PC-3 (cell line): Measurements from ENCODE around the gene KIFAP3. TPM values are rescaled to one million over a fixed set of nuclear protein-coding genes. Genes with fewer than 3 reads are reported as not detected.

Source experiments
- ATAC-seq: fragments of 200-7000 bp; cut with Tn5 transposase; 2 replicates; pipeline ENCODE4 v1.9.1; 2020; ENCODE audit warnings: mild to moderate bottlenecking, moderate library complexity
- BruUV-seq: library from RNA; stranded (reverse); fragments of 400-500 nt; replicated peaks from 2 replicates; lab custom pipeline; 2021; lab: Mats Ljungman, UMichigan
- CTCF ChIA-PET: fragments of 300-600 bp; sonication (Branson Sonifier 250); formaldehyde crosslinking; loops from one replicate; lab custom pipeline; 2022; ENCODE audit warnings: antibody characterized with exemption; lab: Charles Lee
- POLR2A ChIA-PET: fragments of 300-600 bp; sonication (Branson Sonifier 250); formaldehyde crosslinking; loops from one replicate; lab custom pipeline; 2022; ENCODE audit warnings: antibody characterized with exemption; ENCODE audit not compliant: unreplicated experiment; lab: Charles Lee
- DNase-seq: peaks from one replicate; pipeline ENCODE4 v3.0.0-alpha.2; 2015
- H2AFZ ChIP-seq: fragments of 300-600 bp; sonication (generic); 2 replicates; pipeline ENCODE4 v1.6.0; 2016; ENCODE audit warnings: antibody characterized with exemption, low read length
- H3F3A ChIP-seq: fragments of 300-600 bp; sonication (generic); one replicate; pipeline ENCODE4 v1.6.0; 2017; ENCODE audit warnings: antibody characterized with exemption, low read length, control low read depth, mild to moderate bottlenecking; ENCODE audit not compliant: unreplicated experiment
- H3K27ac ChIP-seq: fragments of 300-600 bp; sonication (generic); 2 replicates; pipeline ENCODE4 v1.5.1; 2016; ENCODE audit warnings: mild to moderate bottlenecking, low read length
- H3K27me3 ChIP-seq: fragments of 300-600 bp; sonication (generic); 2 replicates; pipeline ENCODE4 v1.6.1; 2016; ENCODE audit warnings: low read length, mixed read lengths
- H3K36me3 ChIP-seq: fragments of 300-600 bp; sonication (generic); 2 replicates; pipeline ENCODE4 v1.6.1; 2016; ENCODE audit warnings: low read depth, mixed run types, low read length, mixed read lengths
- H3K4me1 ChIP-seq: fragments of 300-600 bp; sonication (generic); 2 replicates; pipeline ENCODE4 v1.5.1; 2016; ENCODE audit warnings: low read length; ENCODE audit not compliant: insufficient read depth
- H3K4me2 ChIP-seq: fragments of 300-600 bp; sonication (generic); 2 replicates; pipeline ENCODE4 v1.6.0; 2016; ENCODE audit warnings: low read length
- H3K4me3 ChIP-seq: fragments of 300-600 bp; sonication (generic); 2 replicates; pipeline ENCODE4 v1.5.1; 2016; ENCODE audit warnings: mild to moderate bottlenecking, low read length, mixed read lengths
- H3K79me2 ChIP-seq: fragments of 300-600 bp; sonication (generic); 2 replicates; pipeline ENCODE4 v1.6.1; 2017; ENCODE audit warnings: low read length, mixed read lengths
- H3K9ac ChIP-seq: fragments of 300-600 bp; sonication (generic); 2 replicates; pipeline ENCODE4 v1.6.0; 2016; ENCODE audit warnings: mild to moderate bottlenecking, low read length
- H3K9me2 ChIP-seq: fragments of 300-600 bp; sonication (generic); replicated peaks from 2 replicates; pipeline ENCODE4 v1.6.1; 2016; ENCODE audit warnings: mixed run types, low read length, mixed read lengths
- H3K9me3 ChIP-seq: fragments of 300-600 bp; sonication (generic); 2 replicates; pipeline ENCODE4 v1.6.1; 2016; ENCODE audit warnings: low read length, mixed read lengths
- H4K20me1 ChIP-seq: fragments of 300-600 bp; sonication (generic); 2 replicates; pipeline ENCODE4 v1.6.1; 2016; ENCODE audit warnings: low read length, mixed read lengths
- EZH2 ChIP-seq: fragments of 300-600 bp; sonication (generic); IDR thresholded peaks from one replicate; pipeline ENCODE4 v1.6.1; 2017; ENCODE audit warnings: antibody characterized with exemption, mild to moderate bottlenecking, low read length; ENCODE audit not compliant: unreplicated experiment
- EZH2phosphoT487 ChIP-seq: fragments of 300-600 bp; sonication (generic); IDR thresholded peaks from 2 replicates; pipeline ENCODE4 v1.6.1; 2018; ENCODE audit warnings: mild to moderate bottlenecking, antibody characterized with exemption, low read length, borderline replicate concordance
- intact Hi-C: fragments of 100-400 bp; cut with micrococcal nuclease; formaldehyde crosslinking; loops from 2 replicates; pipeline ENCODE4 v1.9.0; 2023
- total RNA-seq: library from RNA; depleted of rRNA; stranded (reverse); fragments of >200 nt; gene quantifications from 2 replicates; pipeline ENCODE4 v1.2.3, GENCODE V29; 2014
- TF ChIP-seq, protein P1 (sequence below): fragments of 300-600 bp; sonication (generic); conservative IDR thresholded peaks from 2 replicates; pipeline ENCODE4 v1.5.1; 2017; ENCODE audit warnings: antibody characterized with exemption, low read depth, mild to moderate bottlenecking, low read length

Gene KIFAP3
- total RNA-seq, 1 experiment from 2014 or later: 6.9 TPM

- Histone ChIP-seq H2AFZ (no peak overlapping the region), H3K4me2 (no peak overlapping the region), H3K4me3 (no peak overlapping the region), H4K20me1 (no peaks in the 10 kb centered on the region), H3K9ac (no peak overlapping the region), H3K79me2 (peaks cover 23% of the 10 kb centered on the region), H3K4me1 (peaks cover 22% of the 10 kb centered on the region), H3K9me3 (no peaks in the 10 kb centered on the region), H3K36me3 (peaks cover 6% of the 10 kb centered on the region; the same call in 1 of the 2 replicates), H3K9me2 (no peaks in the 10 kb centered on the region), H3K27me3 (no peaks in the 10 kb centered on the region), H3F3A (no peaks in the 10 kb centered on the region), H3K27ac (no peak overlapping the region)
- peak; percentile 52 for ATAC-seq
- TF ChIP-seq, protein P1, sequence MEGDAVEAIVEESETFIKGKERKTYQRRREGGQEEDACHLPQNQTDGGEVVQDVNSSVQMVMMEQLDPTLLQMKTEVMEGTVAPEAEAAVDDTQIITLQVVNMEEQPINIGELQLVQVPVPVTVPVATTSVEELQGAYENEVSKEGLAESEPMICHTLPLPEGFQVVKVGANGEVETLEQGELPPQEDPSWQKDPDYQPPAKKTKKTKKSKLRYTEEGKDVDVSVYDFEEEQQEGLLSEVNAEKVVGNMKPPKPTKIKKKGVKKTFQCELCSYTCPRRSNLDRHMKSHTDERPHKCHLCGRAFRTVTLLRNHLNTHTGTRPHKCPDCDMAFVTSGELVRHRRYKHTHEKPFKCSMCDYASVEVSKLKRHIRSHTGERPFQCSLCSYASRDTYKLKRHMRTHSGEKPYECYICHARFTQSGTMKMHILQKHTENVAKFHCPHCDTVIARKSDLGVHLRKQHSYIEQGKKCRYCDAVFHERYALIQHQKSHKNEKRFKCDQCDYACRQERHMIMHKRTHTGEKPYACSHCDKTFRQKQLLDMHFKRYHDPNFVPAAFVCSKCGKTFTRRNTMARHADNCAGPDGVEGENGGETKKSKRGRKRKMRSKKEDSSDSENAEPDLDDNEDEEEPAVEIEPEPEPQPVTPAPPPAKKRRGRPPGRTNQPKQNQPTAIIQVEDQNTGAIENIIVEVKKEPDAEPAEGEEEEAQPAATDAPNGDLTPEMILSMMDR: no peak
- no peak for TF ChIP-seq EZH2phosphoT487
- TF ChIP-seq EZH2: no peak
- no TSS peak for BruUV-seq
- POLR2A ChIA-PET: no interaction called here
- intact Hi-C loops: no loop called here
- DNase-seq: peak; percentile 39
- CTCF ChIA-PET: no interaction called here
Observed at GRCh38 chr1:169885207-169885606, 189.3 kb downstream of the KIFAP3 start.

DNA sequence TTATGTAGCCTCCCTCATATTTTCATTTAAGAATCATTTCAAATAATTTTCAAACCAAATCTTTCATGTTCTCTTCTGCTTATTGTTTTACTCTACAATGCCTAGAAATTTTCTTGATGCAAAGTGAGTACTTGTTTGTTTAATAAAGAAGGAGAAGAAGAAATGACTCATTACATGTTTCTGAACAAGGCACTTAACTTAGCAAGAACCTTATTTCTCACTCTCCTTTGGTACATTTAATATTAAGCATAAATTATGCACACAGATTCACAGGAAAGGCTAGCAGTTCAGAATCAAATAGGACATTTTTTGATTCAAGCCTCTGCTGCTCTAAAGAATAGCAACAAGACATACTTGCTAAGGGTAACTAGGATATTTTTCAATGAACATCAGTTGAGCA is 189.9 kb downstream of the KIFAP3 start:
- H3K4me2 ChIP-seq: no peak overlapping the region
- no peak overlapping the region for H3K4me3 ChIP-seq
- peak; percentile 37; the same call in 1 of the 2 replicates for ATAC-seq
- H3K9ac ChIP-seq: no peak overlapping the region
- H3K9me3 ChIP-seq: no peaks in the 10 kb centered on the region
- H3F3A ChIP-seq: no peaks in the 10 kb centered on the region
- no peak overlapping the region for H3K27ac ChIP-seq
- no peaks in the 10 kb centered on the region for H4K20me1 ChIP-seq
- H3K27me3 ChIP-seq: no peaks in the 10 kb centered on the region
- no peak overlapping the region for H2AFZ ChIP-seq
- H3K36me3 ChIP-seq: peaks cover 6% of the 10 kb centered on the region; the same call in 1 of the 2 replicates
- POLR2A ChIA-PET: no interaction called here
- H3K4me1 ChIP-seq: peaks cover 21% of the 10 kb centered on the region
- H3K79me2 ChIP-seq: peaks cover 17% of the 10 kb centered on the region
- CTCF ChIA-PET: no interaction called here
- intact Hi-C loops: no loop called here
- H3K9me2 ChIP-seq: no peaks in the 10 kb centered on the region
- TF ChIP-seq, protein P1: no peak
- no peak for TF ChIP-seq EZH2
- TF ChIP-seq EZH2phosphoT487: no peak
- BruUV-seq: no TSS peak
- DNase-seq: no peak

DNA sequence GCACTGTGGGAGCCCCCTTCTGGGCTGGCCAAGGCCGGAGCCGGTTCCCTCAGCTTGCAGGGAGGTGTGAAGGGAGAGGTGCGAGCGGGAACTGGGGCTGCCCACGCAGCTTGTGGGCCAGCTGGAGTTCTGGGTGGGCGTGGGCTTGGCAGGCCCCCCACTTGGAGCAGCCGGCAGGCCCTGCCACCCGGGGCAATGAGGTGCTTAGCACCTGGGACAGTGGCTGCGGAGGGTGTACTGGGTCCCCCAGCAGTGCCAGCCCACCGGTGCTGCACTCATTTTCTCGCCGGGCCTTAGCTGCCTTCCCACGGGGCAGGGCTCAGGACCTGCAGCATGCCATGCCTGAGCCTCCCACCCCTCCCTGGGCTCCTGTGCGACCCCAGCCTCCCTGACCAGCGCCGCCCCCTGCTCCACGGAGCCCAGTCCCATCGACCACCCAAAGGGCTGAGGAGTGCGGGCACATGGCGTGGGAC is 192.4 kb downstream of the KIFAP3 start:
- no peak for TF ChIP-seq EZH2
- no peak for TF ChIP-seq EZH2phosphoT487
- TF ChIP-seq, protein P1: no peak
- ATAC-seq: no peak
- H3K27me3 ChIP-seq: no peaks in the 10 kb centered on the region
- BruUV-seq: no TSS peak
- no peaks in the 10 kb centered on the region for H3K9me3 ChIP-seq
- H2AFZ ChIP-seq: no peak overlapping the region
- no peak overlapping the region for H3K4me2 ChIP-seq
- H3K9ac ChIP-seq: no peak overlapping the region
- no peaks in the 10 kb centered on the region for H3F3A ChIP-seq
- H3K27ac ChIP-seq: no peak overlapping the region
- intact Hi-C loops: no loop called here
- ChIA-PET CTCF (no interaction called here), POLR2A (no interaction called here)
- peaks cover 37% of the 10 kb centered on the region for H3K4me1 ChIP-seq
- DNase-seq: no peak
- H3K79me2 ChIP-seq: no peaks in the 10 kb centered on the region
- no peaks in the 10 kb centered on the region for H3K9me2 ChIP-seq
- H3K4me3 ChIP-seq: no peak overlapping the region
- H3K36me3 ChIP-seq: no peaks in the 10 kb centered on the region; the same call in 1 of the 2 replicates
- H4K20me1 ChIP-seq: no peaks in the 10 kb centered on the region
